AG10803 (cell line): ENCODE data around the gene GALNT9.
"Not testable (repeated sequence)": the region's sequence is repeated elsewhere in the genome, so short reads cannot be mapped to it uniquely, and the experiment has no call there.

Experiments
- DNase-seq: peaks from one replicate; pipeline ENCODE4 v3.0.0; 2010; ENCODE audit warnings: low read depth
- H3K4me3 ChIP-seq: 2 replicates; pipeline ENCODE4 v1.5.1; 2011; ENCODE audit warnings: mild to moderate bottlenecking, low read length, control low read depth
- CTCF ChIP-seq: conservative IDR thresholded peaks from 2 replicates; pipeline ENCODE4 v1.5.1; 2011; ENCODE audit warnings: mild to moderate bottlenecking, low read length, control low read depth, inconsistent platforms

GALNT9 gene

DNA sequence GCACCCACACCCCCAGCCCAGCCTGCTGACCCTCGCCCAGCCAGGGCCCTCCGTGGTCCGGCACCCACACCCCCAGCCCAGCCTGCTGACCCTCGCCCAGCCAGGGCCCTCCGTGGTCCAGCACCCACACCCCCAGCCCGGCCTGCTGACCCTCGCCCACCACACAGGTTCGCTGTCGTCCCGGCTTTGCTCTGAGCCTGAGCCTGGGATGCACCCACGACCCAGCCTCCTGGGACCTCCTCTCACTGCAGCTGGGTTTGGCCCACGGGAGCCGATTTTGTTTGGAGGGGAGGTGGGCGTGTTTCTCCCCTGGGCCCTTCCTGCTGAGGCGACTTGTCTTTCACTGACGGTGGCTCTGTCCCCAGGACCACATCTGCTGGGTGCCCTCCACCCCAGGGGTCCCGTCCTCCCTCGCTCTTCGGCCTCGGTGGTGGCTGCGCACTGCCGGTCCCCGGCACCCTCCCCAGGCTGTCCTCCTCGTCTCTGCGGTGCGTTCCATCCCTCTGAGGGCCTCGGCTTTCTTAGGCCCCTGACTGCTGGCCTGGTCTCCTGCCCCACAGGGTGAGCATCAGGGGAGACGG is 83.8 kb downstream of the GALNT9 start:
- no peak for TF ChIP-seq CTCF
- no peak overlapping the region for H3K4me3 ChIP-seq

GRCh38 chr12:132244724-132245295 is 84.6 kb downstream of the GALNT9 start:
- no peak for DNase-seq
- no peak for TF ChIP-seq CTCF
- no peak overlapping the region for H3K4me3 ChIP-seq

More for the DNA sequence above, 83.8 kb downstream of the GALNT9 start:
- DNase-seq = no peak

GRCh38 chr12:132243596-132244310 is 85.6 kb downstream of the GALNT9 start:
- H3K4me3 ChIP-seq = no peak overlapping the region
- DNase-seq = no peak
- TF ChIP-seq CTCF = no peak

DNA sequence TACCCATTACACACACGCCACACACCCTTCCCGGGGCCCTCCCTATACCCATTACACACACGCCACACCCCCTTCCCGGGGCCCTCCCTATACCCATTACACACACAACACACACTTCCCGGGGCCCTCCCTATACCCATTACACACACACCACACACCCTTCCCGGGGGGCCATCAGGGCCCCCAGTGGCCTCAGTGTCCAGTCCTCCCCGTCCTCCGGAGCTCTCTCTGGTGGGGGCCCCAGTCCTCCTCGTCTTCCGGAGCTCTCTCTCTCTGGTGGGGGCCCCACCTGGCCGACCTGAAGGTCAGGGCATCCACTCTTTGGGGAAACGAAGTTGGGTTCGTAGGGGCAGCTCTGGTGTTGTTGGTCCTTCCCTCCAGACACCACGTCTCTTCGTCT is 86.2 kb downstream of the GALNT9 start:
- DNase-seq, H3K4me3 ChIP-seq: not testable (repeated sequence)

DNA sequence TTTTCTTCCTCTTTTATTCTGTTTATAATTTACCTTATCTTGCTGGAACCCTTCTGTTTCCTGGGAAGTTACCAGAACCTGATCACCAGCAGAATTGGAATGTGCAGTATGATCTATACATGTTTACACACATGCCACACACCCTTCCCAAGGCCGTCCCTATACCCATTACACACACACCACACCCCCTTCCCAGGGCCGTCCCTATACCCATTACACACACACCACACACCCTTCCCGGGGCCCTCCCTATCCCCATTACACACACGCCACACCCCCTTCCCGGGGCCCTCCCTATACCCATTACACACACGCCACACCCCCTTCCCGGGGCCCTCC is 88.8 kb downstream of the GALNT9 start:
- not testable (repeated sequence) for DNase-seq, H3K4me3 ChIP-seq

DNA sequence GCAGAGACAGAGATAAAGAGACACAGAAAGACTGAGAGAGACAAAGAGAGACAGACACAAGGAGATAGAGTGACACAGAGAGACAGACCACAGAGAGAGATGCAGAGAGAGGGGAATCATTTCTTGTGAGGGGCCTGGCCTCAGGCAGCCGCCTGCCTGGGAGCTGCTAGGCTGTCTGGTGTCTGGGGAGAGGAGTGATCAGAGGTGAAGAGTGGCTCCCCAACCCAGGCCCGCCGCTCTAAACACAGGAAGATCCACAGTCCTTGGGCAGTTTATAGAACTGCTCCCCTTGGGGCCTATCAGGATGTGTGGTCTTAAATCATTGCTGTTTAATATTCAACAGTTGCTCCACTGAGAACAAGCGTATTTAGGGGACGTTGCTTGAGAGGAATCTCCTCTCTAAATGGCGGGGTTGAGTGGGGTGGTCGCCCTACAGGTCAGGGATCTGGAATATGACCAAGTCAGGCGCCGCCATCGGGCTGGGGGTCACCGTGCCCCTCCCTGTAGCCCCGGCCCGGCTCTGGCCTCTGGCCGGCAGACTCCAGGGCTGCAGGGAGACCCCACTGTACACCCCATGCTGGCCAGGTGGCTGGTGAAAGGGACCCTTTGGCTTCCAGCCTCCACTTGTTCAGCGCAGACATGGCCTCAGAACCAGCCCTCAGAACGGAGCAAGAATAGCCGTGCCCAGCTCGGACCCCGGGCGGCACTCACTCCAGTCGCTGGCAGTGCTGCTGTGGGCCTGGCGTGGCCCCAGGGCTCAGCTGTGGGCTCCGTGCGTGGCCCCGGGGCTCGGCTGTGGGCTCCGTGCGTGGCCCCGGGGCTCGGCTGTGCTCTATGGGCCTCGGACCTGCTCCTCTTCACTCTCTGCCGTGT is 89.4 kb downstream of the GALNT9 start:
- no peak for DNase-seq
- TF ChIP-seq CTCF = no peak
- H3K4me3 ChIP-seq = no peak overlapping the region

DNA sequence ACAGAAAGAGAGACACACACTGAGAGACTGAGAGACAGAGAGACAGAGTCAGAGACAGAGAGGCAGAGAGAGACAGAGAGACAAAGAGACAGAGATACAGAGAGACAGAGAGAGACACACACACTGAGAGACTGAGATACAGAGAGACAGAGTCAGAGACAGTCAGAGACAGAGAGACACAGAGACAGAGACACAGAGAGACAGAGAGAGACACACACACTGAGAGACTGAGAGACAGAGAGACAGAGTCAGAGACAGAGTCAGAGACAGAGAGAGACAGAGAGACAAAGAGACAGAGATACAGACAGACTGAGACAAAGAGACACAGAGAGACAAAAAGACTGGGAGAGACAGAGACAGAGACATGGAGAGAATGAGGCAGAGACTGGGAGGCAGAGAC is 90.0 kb downstream of the GALNT9 start:
- no peak overlapping the region for H3K4me3 ChIP-seq
- no peak for TF ChIP-seq CTCF

DNA sequence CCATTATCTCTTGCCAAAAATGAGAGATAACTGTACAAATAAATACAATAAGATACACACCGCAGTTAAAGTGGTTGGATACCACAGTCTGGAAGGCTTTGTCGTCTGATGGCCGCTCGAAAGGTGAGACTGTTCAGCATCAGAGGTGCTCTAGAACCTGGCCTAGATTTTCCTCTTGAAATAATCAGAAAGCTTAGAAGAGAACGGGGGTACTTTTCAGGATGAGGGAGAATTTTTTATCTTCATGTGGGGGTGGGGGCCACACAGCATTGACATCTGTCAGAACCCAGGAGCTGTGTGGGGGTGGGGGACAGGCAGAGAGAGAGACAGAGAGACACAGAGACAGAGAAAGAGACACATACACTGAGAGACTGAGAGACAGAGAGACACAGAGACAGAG is 90.5 kb downstream of the GALNT9 start:
- no peak overlapping the region for H3K4me3 ChIP-seq
- DNase-seq = no peak
- no peak for TF ChIP-seq CTCF

More for the DNA sequence above, 90.0 kb downstream of the GALNT9 start:
- no peak for DNase-seq
